RWPE2 (cell line): ENCODE measurements around the gene PCK1.

ENCODE experiments used
- ATAC-seq: fragments of 200-7000 bp; cut with Tn5 transposase; 3 replicates; pipeline ENCODE4 v1.9.1; 2021; ENCODE audit warnings: low read depth
- DNase-seq: peaks from one replicate; pipeline ENCODE4 v3.0.0-alpha.2; 2020; ENCODE audit warnings: low spot score
- H3K27ac ChIP-seq: fragments of 450-650 bp; 2 replicates; pipeline ENCODE4 v1.5.1; 2017; ENCODE audit warnings: mild to moderate bottlenecking; ENCODE audit not compliant: poor library complexity, severe bottlenecking
- H3K27me3 ChIP-seq: fragments of 250-450 bp; sonication (Bioruptor Pico); 2 replicates; pipeline ENCODE4 v1.5.1; 2021; ENCODE audit warnings: mild to moderate bottlenecking, moderate library complexity; ENCODE audit not compliant: insufficient read depth, poor library complexity, severe bottlenecking
- H3K36me3 ChIP-seq: fragments of 250-450 bp; sonication (Bioruptor Pico); 2 replicates; pipeline ENCODE4 v1.5.1; 2020; ENCODE audit warnings: low read depth, mild to moderate bottlenecking, moderate library complexity
- H3K4me1 ChIP-seq: fragments of 250-450 bp; sonication (Bioruptor Pico); 2 replicates; pipeline ENCODE4 v1.5.1; 2021; ENCODE audit warnings: mild to moderate bottlenecking, moderate library complexity; ENCODE audit not compliant: insufficient read depth, poor library complexity, severe bottlenecking
- H3K4me3 ChIP-seq: fragments of 250-450 bp; sonication (Bioruptor Pico); 2 replicates; pipeline ENCODE4 v1.5.1; 2021; ENCODE audit warnings: mild to moderate bottlenecking, moderate library complexity; ENCODE audit not compliant: severe bottlenecking
- H3K9me3 ChIP-seq: fragments of 250-450 bp; sonication (Bioruptor Pico); 2 replicates; pipeline ENCODE4 v1.5.1; 2021; ENCODE audit warnings: mild to moderate bottlenecking, moderate library complexity; ENCODE audit not compliant: severe bottlenecking
- CTCF ChIP-seq: fragments of 450-650 bp; IDR thresholded peaks from one replicate; pipeline ENCODE4 v1.5.1; 2017; ENCODE audit warnings: mild to moderate bottlenecking, moderate library complexity; ENCODE audit not compliant: poor library complexity, severe bottlenecking

Gene PCK1

GRCh38 chr20:57535297-57535696 lies 25.6 kb upstream of the PCK1 start:
- H3K4me3 ChIP-seq: no peak overlapping the region
- no peak for TF ChIP-seq CTCF
- H3K27me3 ChIP-seq: peaks cover 74% of the 10 kb centered on the region
- no peaks in the 10 kb centered on the region for H3K36me3 ChIP-seq
- DNase-seq (no peak), ATAC-seq (no peak)
- H3K9me3 ChIP-seq: peaks cover 5% of the 10 kb centered on the region
- H3K4me1 ChIP-seq: no peaks in the 10 kb centered on the region
- H3K27ac ChIP-seq: no peak overlapping the region

DNA sequence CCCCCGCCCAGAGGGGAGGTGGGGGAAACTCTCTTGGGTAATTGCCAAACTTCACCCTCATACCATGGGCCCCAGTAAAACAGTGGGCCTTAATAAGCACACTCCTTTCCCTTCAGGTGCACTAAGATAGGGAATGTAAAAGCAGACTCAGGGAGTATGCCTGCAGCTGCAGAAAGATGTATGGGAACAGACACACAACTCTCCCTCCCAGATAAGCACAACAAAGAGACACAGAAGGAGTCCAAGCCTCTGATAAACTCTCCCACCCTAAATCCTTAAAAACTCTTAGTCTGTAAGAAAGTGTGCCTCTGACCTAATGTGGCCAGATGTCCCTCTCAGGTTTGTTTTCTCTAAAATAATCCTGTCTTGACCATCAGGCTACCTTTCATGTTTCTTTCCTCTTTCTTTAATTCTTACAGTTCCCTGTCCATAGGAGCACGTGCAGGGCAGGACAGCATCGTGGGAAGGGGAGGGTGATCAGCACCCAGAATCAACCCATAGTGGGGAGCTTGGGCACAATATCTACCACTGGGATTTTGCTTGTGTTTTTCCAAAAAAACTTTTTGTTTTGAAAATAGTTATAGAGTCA lies 24.7 kb upstream of the PCK1 start:
- no peak for TF ChIP-seq CTCF
- H3K27ac ChIP-seq: no peak overlapping the region
- H3K4me1 ChIP-seq: no peaks in the 10 kb centered on the region
- H3K27me3 ChIP-seq: peaks cover 70% of the 10 kb centered on the region
- no peak overlapping the region for H3K4me3 ChIP-seq
- H3K9me3 ChIP-seq: peaks cover 5% of the 10 kb centered on the region
- no peak for ATAC-seq
- DNase-seq: no peak
- H3K36me3 ChIP-seq: no peaks in the 10 kb centered on the region

GRCh38 chr20:57536771-57537724 lies 23.9 kb upstream of the PCK1 start:
- ATAC-seq: no peak
- H3K4me3 ChIP-seq: no peak overlapping the region
- no peaks in the 10 kb centered on the region for H3K4me1 ChIP-seq
- TF ChIP-seq CTCF: no peak
- no peak for DNase-seq
- peaks cover 72% of the 10 kb centered on the region for H3K27me3 ChIP-seq
- no peak overlapping the region for H3K27ac ChIP-seq
- no peaks in the 10 kb centered on the region for H3K36me3 ChIP-seq
- peaks cover 5% of the 10 kb centered on the region for H3K9me3 ChIP-seq

GRCh38 chr20:57537822-57538221 lies 23.1 kb upstream of the PCK1 start:
- DNase-seq: no peak
- no peak for ATAC-seq
- TF ChIP-seq CTCF: no peak
- Histone ChIP-seq H3K4me1 (no peaks in the 10 kb centered on the region), H3K27ac (no peak overlapping the region), H3K4me3 (no peak overlapping the region), H3K27me3 (peaks cover 75% of the 10 kb centered on the region), H3K9me3 (peaks cover 5% of the 10 kb centered on the region), H3K36me3 (no peaks in the 10 kb centered on the region)
